T-cell (primary cell): ENCODE measurements around the gene COL15A1. TPM values are rescaled to one million over a fixed set of nuclear protein-coding genes. Genes with fewer than 3 reads are reported as not detected.

Experiments
- ATAC-seq, 4 experiments: fragments of 200-7000 bp in 3 of 4; fragments of 150-1000 bp in 1 of 4; cut with Tn5 transposase; replicated peaks in 1 of 4; 1 replicate in 3 of 4; 2 replicates in 1 of 4; pipeline ENCODE4 v1.10.0; 2021; ENCODE audit warnings: moderate library complexity in 3 of 4, mild to moderate bottlenecking in 2 of 4, moderate number of reproducible peaks in 1 of 4
- CTCF ChIA-PET, 2 donors: fragments of 300-600 bp; sonication (Branson Sonifier 250); formaldehyde crosslinking; loops; one replicate each; lab custom pipeline; 2022; ENCODE audit warnings: antibody characterized with exemption in 2 of 2; lab: Charles Lee
- POLR2A ChIA-PET, 2 donors: fragments of 300-600 bp; sonication (Branson Sonifier 250); formaldehyde crosslinking; loops; one replicate each; lab custom pipeline; 2022; ENCODE audit warnings: antibody characterized with exemption in 2 of 2; lab: Charles Lee
- DNase-seq, 35 experiments: peaks; one replicate each; pipeline versions ENCODE4 v3.0.0 to v3.0.0-alpha.2; 2013 to 2023
- H3K27ac ChIP-seq: one replicate; pipeline ENCODE4 v1.5.1; 2013; ENCODE audit warnings: low read length
- H3K27me3 ChIP-seq, 2 experiments: replicated peaks in 1 of 2; 1 replicate in 1 of 2; 2 replicates in 1 of 2; pipeline versions ENCODE4 v1.6.1 to v1.7.0; 2013; ENCODE audit warnings: low read length in 1 of 2, mixed read lengths in 1 of 2; ENCODE audit not compliant: control insufficient read depth in 2 of 2, insufficient read depth in 2 of 2; ENCODE audit errors: extremely low read depth in 1 of 2
- H3K36me3 ChIP-seq, 2 donors: 1 replicate in 1 of 2; 2 replicates in 1 of 2; pipeline versions ENCODE4 v1.6.1 to v1.7.0; 2013; ENCODE audit warnings: low read length in 1 of 2; ENCODE audit not compliant: control insufficient read depth in 2 of 2, insufficient read depth in 1 of 2; ENCODE audit errors: extremely low read depth in 1 of 2
- H3K4me1 ChIP-seq, 2 experiments: 1 replicate in 1 of 2; 2 replicates in 1 of 2; pipeline versions ENCODE4 v1.6.1 to v1.7.0; 2013; ENCODE audit warnings: low read length in 2 of 2, mixed read lengths in 1 of 2; ENCODE audit not compliant: insufficient read depth in 2 of 2, control insufficient read depth in 1 of 2; ENCODE audit errors: extremely low read depth in 1 of 2
- H3K4me3 ChIP-seq, 2 donors: 1 replicate in 1 of 2; 2 replicates in 1 of 2; pipeline versions ENCODE4 v1.5.1 to v1.7.0; 2013; ENCODE audit warnings: mild to moderate bottlenecking in 2 of 2, low read length in 1 of 2, moderate library complexity in 1 of 2; ENCODE audit not compliant: control insufficient read depth in 1 of 2; ENCODE audit errors: extremely low read depth in 1 of 2
- H3K9me3 ChIP-seq: 2 replicates; pipeline ENCODE4 v1.7.0; 2013
- H3K27ac Mint-ChIP-seq, 2 donors: one replicate each; pipeline ENCODE4 v1.8.0; 2020 to 2021; ENCODE audit warnings: mild to moderate bottlenecking in 2 of 2, mixed read lengths in 2 of 2
- H3K27me3 Mint-ChIP-seq, 2 donors: one replicate each; pipeline ENCODE4 v1.8.0; 2021 to 2022; ENCODE audit warnings: mixed read lengths in 2 of 2
- H3K36me3 Mint-ChIP-seq: one replicate; pipeline ENCODE4 v1.8.0; 2021; ENCODE audit warnings: mixed read lengths
- H3K4me1 Mint-ChIP-seq, 3 donors: one replicate each; pipeline ENCODE4 v1.8.0; 2020 to 2022; ENCODE audit warnings: mixed read lengths in 3 of 3, mild to moderate bottlenecking in 1 of 3
- H3K4me3 Mint-ChIP-seq, 3 donors: one replicate each; pipeline ENCODE4 v1.8.0; 2020 to 2022; ENCODE audit warnings: mild to moderate bottlenecking in 3 of 3, mixed read lengths in 3 of 3, moderate library complexity in 3 of 3
- H3K9me3 Mint-ChIP-seq, 3 donors: one replicate each; pipeline ENCODE4 v1.8.0; 2020 to 2022; ENCODE audit warnings: mixed read lengths in 3 of 3
- WGBS: methylation state at CpG from one replicate; pipeline ENCODE4 v1.1.5; 2013; ENCODE audit warnings: missing lambda C conversion rate; ENCODE audit not compliant: insufficient coverage; 5-methylcytosine and 5-hydroxymethylcytosine counted together
- total RNA-seq, 35 experiments: library from RNA in 6 of 35; stranded (reverse) in 6 of 35; fragments of 120-200 nt in 1 of 35; gene quantifications; one replicate each; pipeline versions ENCODE4 v1.2.1 to v1.2.4 and lab custom pipeline; 2013 to 2026

COL15A1 gene
- total RNA-seq, 5 donors from 2014 or later (not counting 1 experiment from before 2014, with no cell fraction given), result 0.15 to 0.20 (median 0.19) TPM; not detected in 2

DNA sequence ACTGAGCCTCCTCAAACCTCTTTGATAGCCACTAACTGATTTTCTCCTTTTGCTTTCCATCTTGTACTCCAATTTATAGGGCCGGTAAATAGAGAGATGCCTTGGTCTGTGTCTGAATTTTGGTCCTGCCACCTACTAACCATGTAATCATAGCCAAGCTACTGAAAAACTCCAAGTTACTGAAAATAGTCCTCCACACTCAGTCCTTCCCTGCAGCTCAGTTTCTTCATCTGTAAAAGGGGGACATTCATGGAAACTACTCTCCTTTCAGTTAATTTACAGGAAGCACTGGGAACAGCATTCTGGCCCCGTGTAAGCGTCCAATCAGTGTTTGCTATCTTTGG is 131.2 kb downstream of the COL15A1 start:
- POLR2A ChIA-PET, result interaction anchor here in 1 of 2 donors (0.6 kb wide), 1 partner anchor 1339 kb away, joined by 3 read pairs; no protein-coding TSS in a partner anchor
- DNase-seq, result no peak
- Histone ChIP-seq H3K4me3 (no peak overlapping the region), H3K27me3 (no peaks in the 10 kb centered on the region), H3K9me3 (no peaks in the 10 kb centered on the region), H3K4me1 (peaks cover 24 to 38% of the 10 kb centered on the region in 2 experiments), H3K27ac (no peak overlapping the region), H3K36me3 (no peaks in the 10 kb centered on the region)
- Mint-ChIP-seq H3K27me3 (no peaks in the 10 kb centered on the region), H3K36me3 (no peaks in the 10 kb centered on the region), H3K4me1 (peaks cover 51 to 67% (median 58%) of the 10 kb centered on the region in 3 donors), H3K27ac (peak overlapping the region; percentile 69 to 82), H3K9me3 (no peaks in the 10 kb centered on the region), H3K4me3 (no peak overlapping the region)
- CTCF ChIA-PET, result interaction anchor here in 1 of 2 donors (0.6 kb wide), 1 partner anchor 14 kb away, joined by 3 read pairs; no protein-coding TSS in a partner anchor
- 100% methylated on average over 1 of the region's 3 CpGs for WGBS
- no peak for ATAC-seq

- Histone ChIP-seq H3K36me3 (no peaks in the 10 kb centered on the region), H3K4me1 (peaks cover 21 to 38% of the 10 kb centered on the region in 2 experiments), H3K9me3 (no peaks in the 10 kb centered on the region), H3K4me3 (no peak overlapping the region), H3K27ac (no peak overlapping the region), H3K27me3 (no peaks in the 10 kb centered on the region)
- H3K4me1 Mint-ChIP-seq, result peaks cover 46 to 62% (median 54%) of the 10 kb centered on the region in 3 donors
- no peak for ATAC-seq
- no peak for DNase-seq
- POLR2A ChIA-PET, result interaction anchor here in 1 of 2 donors (0.6 kb wide), 1 partner anchor 17 kb away, joined by 3 read pairs; no protein-coding TSS in a partner anchor
- no peaks in the 10 kb centered on the region for H3K27me3 Mint-ChIP-seq
- no peaks in the 10 kb centered on the region for H3K9me3 Mint-ChIP-seq
- CTCF ChIA-PET, result interaction anchor here in 1 of 2 donors (0.6 kb wide), 2 partner anchors 14 to 62 kb away, joined by 3 to 6 read pairs; no protein-coding TSS in a partner anchor
- H3K36me3 Mint-ChIP-seq, result no peaks in the 10 kb centered on the region
- no peak overlapping the region for H3K4me3 Mint-ChIP-seq
- whole genome bisulfite sequencing, result 95% methylated on average over 3 of the region's 6 CpGs
- H3K27ac Mint-ChIP-seq, result peak overlapping the region; percentile 69 to 82
Measured at GRCh38 chr9:99075246-99075912, 131.7 kb downstream of the COL15A1 start.

GRCh38 chr9:99076030-99076429 is 132.3 kb downstream of the COL15A1 start:
- peak overlapping the region in 1 of 3 donors; percentile 79 for H3K4me3 Mint-ChIP-seq

GRCh38 chr9:99076483-99077171 is 132.9 kb downstream of the COL15A1 start:
- H3K27me3 Mint-ChIP-seq, result no peaks in the 10 kb centered on the region
- Histone ChIP-seq H3K4me3 (no peak overlapping the region), H3K27me3 (no peaks in the 10 kb centered on the region), H3K4me1 (peaks cover 18 to 35% of the 10 kb centered on the region in 2 experiments), H3K36me3 (no peaks in the 10 kb centered on the region), H3K27ac (peak overlapping the region; percentile 63), H3K9me3 (no peaks in the 10 kb centered on the region)
- H3K36me3 Mint-ChIP-seq, result no peaks in the 10 kb centered on the region
- H3K9me3 Mint-ChIP-seq, result no peaks in the 10 kb centered on the region
- H3K4me1 Mint-ChIP-seq, result peaks cover 35 to 51% (median 44%) of the 10 kb centered on the region in 3 donors
- ChIA-PET CTCF (interaction anchor here in 1 of 2 donors (0.7 to 1.0 kb wide), 4 partner anchors 19 to 787 kb away, joined by 3 to 4 read pairs (median 4); no protein-coding TSS in a partner anchor), POLR2A (no interaction called here)
- ATAC-seq (peak; percentile 94 to 98 (median 96)), DNase-seq (peak in 34 of 35 experiments; percentile 32 to 73 (median 57))
- peak overlapping the region; percentile 17 to 79 (median 26) for H3K4me3 Mint-ChIP-seq
- WGBS, result 24% methylated on average over 5 of the region's 6 CpGs
- peak overlapping the region; percentile 95 to 96 for H3K27ac Mint-ChIP-seq

More at GRCh38 chr9:99076030-99076429, 132.3 kb downstream of the COL15A1 start:
- Mint-ChIP-seq H3K9me3 (no peaks in the 10 kb centered on the region), H3K36me3 (no peaks in the 10 kb centered on the region), H3K27ac (peak overlapping the region; percentile 95 to 96), H3K27me3 (no peaks in the 10 kb centered on the region), H3K4me1 (peaks cover 40 to 56% (median 50%) of the 10 kb centered on the region in 3 donors)
- Histone ChIP-seq H3K36me3 (no peaks in the 10 kb centered on the region), H3K27me3 (no peaks in the 10 kb centered on the region), H3K9me3 (no peaks in the 10 kb centered on the region), H3K4me3 (no peak overlapping the region), H3K4me1 (peaks cover 18 to 35% of the 10 kb centered on the region in 2 experiments), H3K27ac (peak overlapping the region; percentile 63)
- ChIA-PET POLR2A (no interaction called here), CTCF (interaction anchor here in 1 of 2 donors (0.8 to 1.0 kb wide), 2 partner anchors 28 to 60 kb away, joined by 3 to 4 read pairs; no protein-coding TSS in a partner anchor)
- ATAC-seq (no peak), DNase-seq (no peak)
- WGBS, result no CpG with 5 or more reads among the region's 4 CpGs

DNA sequence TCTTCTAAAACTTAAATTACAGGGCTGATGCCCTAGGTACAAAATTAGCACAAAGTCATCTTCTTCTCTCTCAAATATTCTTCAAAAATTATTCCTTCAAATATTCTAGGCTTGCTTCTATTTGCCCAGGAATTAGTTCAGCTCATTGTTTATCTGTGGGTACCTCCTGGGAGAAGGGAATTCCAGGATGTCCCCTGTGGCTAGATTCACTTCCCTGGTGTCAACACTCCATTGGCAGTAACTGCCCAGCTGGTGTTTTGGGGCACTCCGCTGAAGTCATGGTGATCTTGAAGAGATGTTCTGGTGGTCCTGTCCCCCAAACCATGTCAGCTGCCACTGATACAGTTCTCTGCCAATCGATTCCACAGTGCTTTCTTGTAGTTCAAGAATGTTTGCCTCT is 135.0 kb downstream of the COL15A1 start:
- H3K36me3 ChIP-seq, result no peaks in the 10 kb centered on the region
- POLR2A ChIA-PET, result no interaction called here

GRCh38 chr9:99079542-99079941 is 135.8 kb downstream of the COL15A1 start:
- no peaks in the 10 kb centered on the region for H3K27me3 Mint-ChIP-seq
- H3K36me3 Mint-ChIP-seq, result no peaks in the 10 kb centered on the region
- Histone ChIP-seq H3K27ac (no peak overlapping the region), H3K36me3 (no peaks in the 10 kb centered on the region), H3K27me3 (no peaks in the 10 kb centered on the region), H3K9me3 (no peaks in the 10 kb centered on the region), H3K4me1 (peaks cover 18 to 35% of the 10 kb centered on the region in 2 experiments), H3K4me3 (no peak overlapping the region)
- peaks cover 32 to 44% (median 40%) of the 10 kb centered on the region in 3 donors for H3K4me1 Mint-ChIP-seq
- no peak for ATAC-seq
- POLR2A ChIA-PET, result no interaction called here
- CTCF ChIA-PET, result interaction anchor here in 1 of 2 donors (0.6 kb wide), 1 partner anchor 232 kb away, joined by 3 read pairs; no protein-coding TSS in a partner anchor
- no peak for DNase-seq
- 85% methylated on average over 1 of the region's 3 CpGs for WGBS
- H3K27ac Mint-ChIP-seq, result no peak overlapping the region
- no peaks in the 10 kb centered on the region for H3K9me3 Mint-ChIP-seq
- no peak overlapping the region for H3K4me3 Mint-ChIP-seq

More for the DNA sequence above, 135.0 kb downstream of the COL15A1 start:
- no peak for ATAC-seq
- Mint-ChIP-seq H3K4me1 (peaks cover 35 to 48% (median 43%) of the 10 kb centered on the region in 3 donors), H3K4me3 (no peak overlapping the region), H3K9me3 (no peaks in the 10 kb centered on the region), H3K27ac (peak overlapping the region; percentile 54 to 66), H3K27me3 (no peaks in the 10 kb centered on the region), H3K36me3 (no peaks in the 10 kb centered on the region)
- H3K27me3 ChIP-seq, result no peaks in the 10 kb centered on the region
- CTCF ChIA-PET, result no interaction called here
- peaks cover 18 to 35% of the 10 kb centered on the region in 2 experiments for H3K4me1 ChIP-seq
- no peaks in the 10 kb centered on the region for H3K9me3 ChIP-seq
- H3K27ac ChIP-seq, result peak overlapping the region; percentile 25
- 100% methylated on average over 2 of the region's 2 CpGs for WGBS
- no peak overlapping the region for H3K4me3 ChIP-seq
- DNase-seq, result no peak
